Endothelial cell of umbilical vein (primary cell): ENCODE data around the gene PFKL.

Source experiments
- CTCF ChIP-seq, 2 donors: IDR thresholded peaks; 1 replicate in 1 of 2; 2 replicates in 1 of 2; pipeline ENCODE4 v1.5.1; 2011; ENCODE audit warnings: low read length in 2 of 2, mild to moderate bottlenecking in 2 of 2, moderate library complexity in 2 of 2, control low read depth in 1 of 2, inconsistent platforms in 1 of 2, low read depth in 1 of 2; ENCODE audit not compliant: insufficient read depth in 1 of 2; ENCODE audit errors: extremely low read depth in 1 of 2
- EZH2 ChIP-seq: IDR thresholded peaks from 2 replicates; pipeline ENCODE4 v1.6.1; 2012; ENCODE audit warnings: borderline replicate concordance, low read depth, mild to moderate bottlenecking, moderate library complexity, low read length, inconsistent platforms; ENCODE audit not compliant: severe bottlenecking
- FOS ChIP-seq: IDR thresholded peaks from 2 replicates; pipeline ENCODE4 v1.6.1; 2011; ENCODE audit warnings: mild to moderate bottlenecking, low read length, moderate library complexity, borderline replicate concordance; ENCODE audit not compliant: insufficient read depth
- POLR2A ChIP-seq: IDR thresholded peaks from 2 replicates; pipeline ENCODE4 v1.6.1; 2012; ENCODE audit warnings: low read depth, mild to moderate bottlenecking, control low read depth, low read length
- POLR2AphosphoS5 ChIP-seq: IDR thresholded peaks from 2 replicates; pipeline ENCODE4 v1.6.1; 2012; ENCODE audit warnings: low read depth, mild to moderate bottlenecking, control low read depth, low read length, moderate library complexity; ENCODE audit not compliant: insufficient read depth

DNA sequence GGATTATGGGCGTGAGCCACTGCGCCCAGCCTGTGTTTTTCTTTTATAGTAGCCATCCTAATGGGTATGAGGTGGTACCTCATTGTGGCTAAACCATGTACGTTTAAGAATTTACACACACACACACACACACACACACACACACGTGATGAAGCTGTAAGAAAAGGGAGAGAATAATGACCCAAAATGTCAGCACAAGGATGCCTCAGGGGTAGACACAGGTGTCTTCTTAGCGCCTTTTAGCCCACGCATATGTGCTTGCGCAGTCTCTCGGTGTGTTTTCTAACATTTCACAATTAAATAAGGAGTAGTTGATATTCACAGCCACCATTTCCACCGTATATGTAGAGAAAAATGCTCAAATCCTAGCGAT lies 782 bp upstream of the PFKL start:
- TF ChIP-seq CTCF (IDR thresholded peaks at IDR 0.05; ENCODE audit: extremely low read depth in 1 of 2, insufficient read depth in 1 of 2, low read depth in 1 of 2, low read length in 2 of 2): no peak
- no peak for TF ChIP-seq EZH2
- no peak for TF ChIP-seq POLR2AphosphoS5
- no peak for TF ChIP-seq POLR2A
- TF ChIP-seq FOS: no peak
